GM20000 (cell line): ENCODE measurements around the gene IL9.

ENCODE experiments used
- DNase-seq: peaks from one replicate; pipeline ENCODE4 v3.0.0; 2012; ENCODE audit warnings: low spot score
- CTCF ChIP-seq: IDR thresholded peaks from 2 replicates; pipeline ENCODE4 v1.5.1; 2012; ENCODE audit warnings: mild to moderate bottlenecking, control low read depth; ENCODE audit errors: extremely low read depth, missing control alignments

IL9 gene

DNA sequence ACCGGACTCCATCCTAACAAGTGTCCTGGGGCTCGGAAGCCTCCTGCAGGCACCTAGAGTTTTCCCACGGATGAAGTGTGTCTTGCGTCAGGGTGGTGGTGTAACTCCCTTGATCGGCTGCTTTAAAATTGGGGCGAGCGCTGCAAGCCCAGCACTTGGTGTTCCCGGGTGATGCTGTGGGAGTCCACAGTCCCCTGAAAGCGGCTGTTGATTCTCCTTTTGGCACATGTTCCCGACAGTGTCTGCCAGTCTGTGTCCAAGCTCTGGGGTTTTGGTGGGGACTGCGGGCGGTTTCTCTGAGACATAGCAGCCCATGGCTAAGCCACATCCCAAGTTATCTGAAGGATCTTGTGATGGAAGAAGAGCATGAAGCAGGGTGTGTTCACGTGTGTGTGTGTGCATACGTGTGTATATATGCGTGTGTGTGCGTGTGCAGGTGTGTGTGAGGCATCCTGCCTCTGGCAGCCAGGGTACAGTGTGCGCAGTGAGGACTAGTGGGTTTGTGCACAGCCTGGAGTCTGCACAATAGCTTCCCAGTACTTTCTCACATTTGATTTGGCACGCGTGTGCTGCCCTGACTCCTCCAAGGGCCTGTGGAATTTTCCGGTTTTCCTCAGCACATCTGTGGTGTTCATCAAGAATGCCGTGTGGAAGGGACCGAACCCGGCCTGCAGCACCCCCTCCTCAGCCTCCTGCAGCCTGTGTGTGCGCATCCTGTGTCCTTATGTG, 44.3 kb downstream of the IL9 start:
- TF ChIP-seq CTCF: no peak
- no peak for DNase-seq

DNA sequence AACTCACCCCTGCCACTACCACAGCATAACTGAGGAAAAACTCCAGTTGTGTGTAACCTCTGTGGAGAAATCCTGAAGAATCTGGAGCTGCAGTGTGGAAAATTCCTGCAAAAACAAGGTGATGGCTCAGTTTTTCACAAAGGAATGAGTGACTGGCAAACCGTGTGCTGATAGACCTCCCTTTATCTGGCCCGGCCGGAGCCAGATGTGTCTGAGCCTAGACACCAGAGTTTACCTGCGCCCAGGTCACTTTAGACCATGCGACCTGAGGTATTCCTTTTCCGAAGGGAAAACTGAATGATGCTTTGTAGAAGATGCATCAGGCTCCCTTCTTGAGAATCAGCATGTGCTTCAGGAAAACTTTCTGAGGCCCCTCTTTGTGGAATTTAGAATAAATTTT, 45.0 kb downstream of the IL9 start:
- no peak for TF ChIP-seq CTCF
- DNase-seq: no peak

GRCh38 chr5:135850231-135850630, 45.4 kb downstream of the IL9 start:
- no peak for DNase-seq
- no peak for TF ChIP-seq CTCF

DNA sequence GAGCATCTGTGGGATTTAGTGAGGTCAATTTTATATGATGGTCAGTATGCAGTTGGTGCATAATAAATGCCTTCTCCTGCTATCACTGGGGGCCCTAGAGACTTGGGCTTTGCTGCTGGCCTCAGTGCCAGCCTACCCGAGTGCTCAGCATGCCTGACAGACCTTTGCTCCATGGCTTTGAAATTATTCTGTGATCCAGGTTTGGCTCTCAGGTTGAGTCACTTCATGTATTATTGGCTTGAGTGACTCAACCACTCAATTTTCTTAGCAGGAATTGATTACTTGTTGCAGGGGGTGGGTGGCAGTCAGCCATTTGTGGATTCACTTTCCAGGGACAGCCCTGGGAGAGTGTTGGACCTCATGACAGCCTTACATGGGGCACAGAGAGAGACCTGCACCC, 47.7 kb downstream of the IL9 start:
- DNase-seq: no peak
- no peak for TF ChIP-seq CTCF

DNA sequence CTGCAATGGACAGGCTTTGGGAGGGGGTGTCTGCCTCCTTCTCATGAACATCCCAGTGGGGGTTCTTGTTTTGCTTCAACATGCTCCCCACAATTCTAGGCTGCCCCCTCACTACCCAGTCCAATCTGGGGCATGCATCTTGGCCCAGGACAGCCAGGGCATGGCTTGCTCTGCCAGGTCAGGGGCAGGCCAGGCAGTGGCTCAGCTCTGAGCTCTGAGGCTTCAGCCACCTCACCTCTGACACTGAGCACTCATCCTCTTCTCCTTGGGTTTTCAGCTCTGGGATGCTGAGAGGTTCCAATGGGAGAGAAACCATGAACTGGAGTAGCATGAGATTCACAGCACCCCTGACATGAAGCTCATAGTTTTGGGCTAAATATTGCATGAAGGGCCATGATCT, 49.3 kb downstream of the IL9 start:
- TF ChIP-seq CTCF: no peak

GRCh38 chr5:135843571-135844337, 51.9 kb downstream of the IL9 start:
- no peak for TF ChIP-seq CTCF
- no peak for DNase-seq

More for the DNA sequence above, 49.3 kb downstream of the IL9 start:
- DNase-seq: no peak

DNA sequence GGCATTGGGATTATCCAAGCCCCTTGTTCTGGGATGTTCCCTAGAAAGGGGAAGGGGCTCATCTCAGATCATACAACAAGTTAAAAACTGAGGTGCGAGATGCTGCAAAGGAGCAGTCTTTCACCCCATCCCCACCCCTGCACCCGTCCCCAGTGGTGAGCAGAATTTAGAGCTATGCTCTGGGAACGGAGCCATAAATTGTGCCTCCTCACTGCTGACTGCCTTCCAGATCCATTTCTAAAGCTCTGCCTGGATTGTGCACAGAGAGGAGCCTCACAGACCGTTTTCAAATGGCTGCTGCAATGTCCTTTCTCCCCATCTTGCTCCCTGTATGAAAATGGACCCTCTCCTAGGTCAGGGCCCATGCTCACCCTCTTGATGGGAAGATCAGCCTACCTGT, 52.9 kb downstream of the IL9 start:
- DNase-seq: no peak
- TF ChIP-seq CTCF: no peak
